Measurements from ENCODE around the gene USP51.
"Not testable (repeated sequence)": the region's sequence is repeated elsewhere in the genome, so short reads cannot be mapped to it uniquely, and the experiment has no call there.

The USP51 gene

GRCh38 chrX:55489314-55490009 is at the start of gene USP51:
TSS of gene USP51 (minus strand) at chrX:55489848. CDS start at chrX:55488939, 909 bp downstream.
- TF ChIP-seq CTCF (conservative IDR thresholded peaks at IDR 0.05; ENCODE audit: control insufficient read depth, insufficient read depth, low read depth, low read length), result peak; percentile 11
- H3K4me3 ChIP-seq (ENCODE audit: control insufficient read depth, low read depth, low read length), result peak within 1 kb of the TSS; percentile 65
- peak; percentile 41 for DNase-seq (ENCODE audit: low read depth)

GRCh38 chrX:55524487-55524886 is 34.8 kb upstream of the USP51 start:
- no peak overlapping the region for H3K4me3 ChIP-seq (ENCODE audit: control insufficient read depth, low read depth, low read length)
- TF ChIP-seq CTCF (conservative IDR thresholded peaks at IDR 0.05; ENCODE audit: control insufficient read depth, insufficient read depth, low read depth, low read length), result no peak
- DNase-seq (ENCODE audit: low read depth), result peak; percentile 9

- TF ChIP-seq CTCF (conservative IDR thresholded peaks at IDR 0.05; ENCODE audit: control insufficient read depth, insufficient read depth, low read depth, low read length), result no peak
- DNase-seq (ENCODE audit: low read depth), result no peak
- H3K4me3 ChIP-seq (ENCODE audit: control insufficient read depth, low read depth, low read length), result no peak overlapping the region
Observed at GRCh38 chrX:55523356-55523755, 33.7 kb upstream of the USP51 start.

GRCh38 chrX:55522596-55523276 is 33.1 kb upstream of the USP51 start:
- no peak for DNase-seq (ENCODE audit: low read depth)
- no peak overlapping the region for H3K4me3 ChIP-seq (ENCODE audit: control insufficient read depth, low read depth, low read length)
- TF ChIP-seq CTCF (conservative IDR thresholded peaks at IDR 0.05; ENCODE audit: control insufficient read depth, insufficient read depth, low read depth, low read length), result no peak

- H3K4me3 ChIP-seq (ENCODE audit: control insufficient read depth, low read depth, low read length), result no peak overlapping the region
- no peak for TF ChIP-seq CTCF (conservative IDR thresholded peaks at IDR 0.05; ENCODE audit: control insufficient read depth, insufficient read depth, low read depth, low read length)
- DNase-seq (ENCODE audit: low read depth), result no peak
Observed at GRCh38 chrX:55521687-55522086, 32.0 kb upstream of the USP51 start.

- not testable (repeated sequence) for H3K4me3 ChIP-seq (ENCODE audit: control insufficient read depth, low read depth, low read length); DNase-seq (ENCODE audit: low read depth)
Observed at GRCh38 chrX:55516794-55517481, 27.3 kb upstream of the USP51 start.

GRCh38 chrX:55513045-55513737 is 23.5 kb upstream of the USP51 start:
- not testable (repeated sequence) for DNase-seq (ENCODE audit: low read depth)

GRCh38 chrX:55508410-55509152 is 18.9 kb upstream of the USP51 start:
- DNase-seq (ENCODE audit: low read depth); H3K4me3 ChIP-seq (ENCODE audit: control insufficient read depth, low read depth, low read length): not testable (repeated sequence)

More at GRCh38 chrX:55513045-55513737, 23.5 kb upstream of the USP51 start:
- H3K4me3 ChIP-seq (ENCODE audit: control insufficient read depth, low read depth, low read length), result not testable (repeated sequence)

- not testable (repeated sequence) for H3K4me3 ChIP-seq (ENCODE audit: control insufficient read depth, low read depth, low read length)
Observed at GRCh38 chrX:55507699-55508098, 18.1 kb upstream of the USP51 start.

GRCh38 chrX:55507010-55507409 is 17.4 kb upstream of the USP51 start:
- DNase-seq (ENCODE audit: low read depth); H3K4me3 ChIP-seq (ENCODE audit: control insufficient read depth, low read depth, low read length): not testable (repeated sequence)

More at GRCh38 chrX:55507699-55508098, 18.1 kb upstream of the USP51 start:
- not testable (repeated sequence) for DNase-seq (ENCODE audit: low read depth)
